Hepatocyte (in vitro differentiated cells): ENCODE results near the gene PSMC5.

Experiments
- EZH2 ChIP-seq: fragments of 200-600 bp; sonication (generic); IDR thresholded peaks from 2 replicates; pipeline ENCODE4 v1.6.1; 2016; ENCODE audit warnings: antibody characterized with exemption, mild to moderate bottlenecking, borderline replicate concordance
- TF ChIP-seq, protein P1 (sequence below): fragments of 200-600 bp; sonication (generic); IDR thresholded peaks from 2 replicates; pipeline ENCODE4 v1.5.1; 2016; ENCODE audit warnings: antibody characterized with exemption, mild to moderate bottlenecking; ENCODE audit not compliant: poor library complexity

DNA sequence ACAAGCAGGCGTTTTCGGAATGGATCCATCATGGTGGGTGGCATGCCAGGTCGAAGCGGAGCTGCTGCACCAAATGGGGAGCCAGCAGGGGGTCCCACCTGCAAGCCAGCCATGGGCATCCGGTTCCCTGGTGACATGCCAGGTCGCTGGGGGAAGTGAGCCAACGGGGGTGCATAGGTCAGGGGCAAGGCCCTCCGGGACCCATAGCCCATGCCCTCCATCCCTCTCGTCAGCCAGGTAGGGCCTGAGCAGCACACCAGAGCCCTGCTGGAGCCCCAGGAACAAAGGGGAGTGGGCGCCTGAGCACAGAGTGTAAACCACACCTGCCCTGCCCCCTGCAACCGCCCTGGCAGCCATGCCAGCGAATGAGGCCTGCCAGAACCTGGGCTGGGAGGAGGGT is 10.2 kb downstream of the PSMC5 start:
- TF ChIP-seq, protein P1, sequence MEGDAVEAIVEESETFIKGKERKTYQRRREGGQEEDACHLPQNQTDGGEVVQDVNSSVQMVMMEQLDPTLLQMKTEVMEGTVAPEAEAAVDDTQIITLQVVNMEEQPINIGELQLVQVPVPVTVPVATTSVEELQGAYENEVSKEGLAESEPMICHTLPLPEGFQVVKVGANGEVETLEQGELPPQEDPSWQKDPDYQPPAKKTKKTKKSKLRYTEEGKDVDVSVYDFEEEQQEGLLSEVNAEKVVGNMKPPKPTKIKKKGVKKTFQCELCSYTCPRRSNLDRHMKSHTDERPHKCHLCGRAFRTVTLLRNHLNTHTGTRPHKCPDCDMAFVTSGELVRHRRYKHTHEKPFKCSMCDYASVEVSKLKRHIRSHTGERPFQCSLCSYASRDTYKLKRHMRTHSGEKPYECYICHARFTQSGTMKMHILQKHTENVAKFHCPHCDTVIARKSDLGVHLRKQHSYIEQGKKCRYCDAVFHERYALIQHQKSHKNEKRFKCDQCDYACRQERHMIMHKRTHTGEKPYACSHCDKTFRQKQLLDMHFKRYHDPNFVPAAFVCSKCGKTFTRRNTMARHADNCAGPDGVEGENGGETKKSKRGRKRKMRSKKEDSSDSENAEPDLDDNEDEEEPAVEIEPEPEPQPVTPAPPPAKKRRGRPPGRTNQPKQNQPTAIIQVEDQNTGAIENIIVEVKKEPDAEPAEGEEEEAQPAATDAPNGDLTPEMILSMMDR, result no peak
- TF ChIP-seq EZH2, result no peak
